Smooth muscle cell (in vitro differentiated cells): Measurements from ENCODE around the gene ATXN1L. TPM values are rescaled to one million over a fixed set of nuclear protein-coding genes. Genes with fewer than 3 reads are reported as not detected.

Source experiments
- DNase-seq: peaks from one replicate; lab custom pipeline; 2025; ENCODE audit not compliant: unreplicated experiment; lab: John Stamatoyannopoulos, UW
- H2AFZ ChIP-seq: fragments of 200-600 bp; sonication (generic); 2 replicates; pipeline ENCODE4 v1.6.0; 2016; ENCODE audit warnings: antibody characterized with exemption, low read depth, mild to moderate bottlenecking
- H3F3A ChIP-seq: fragments of 200-600 bp; sonication (generic); 2 replicates; pipeline ENCODE4 v1.6.0; 2017; ENCODE audit warnings: antibody characterized with exemption, low read depth
- H3K27ac ChIP-seq: fragments of 200-600 bp; sonication (generic); 2 replicates; pipeline ENCODE4 v1.5.1; 2016; ENCODE audit warnings: low read depth, mild to moderate bottlenecking
- H3K27me3 ChIP-seq: fragments of 200-600 bp; sonication (generic); 2 replicates; pipeline ENCODE4 v1.6.1; 2016; ENCODE audit warnings: low read depth, mild to moderate bottlenecking
- H3K36me3 ChIP-seq: fragments of 200-600 bp; sonication (generic); 2 replicates; pipeline ENCODE4 v1.5.1; 2016; ENCODE audit warnings: low read depth
- H3K4me1 ChIP-seq: fragments of 200-600 bp; sonication (generic); 2 replicates; pipeline ENCODE4 v1.5.1; 2016; ENCODE audit warnings: low read depth
- H3K4me2 ChIP-seq: fragments of 200-600 bp; sonication (generic); 2 replicates; pipeline ENCODE4 v1.6.0; 2016; ENCODE audit warnings: mild to moderate bottlenecking
- H3K4me3 ChIP-seq: fragments of 200-600 bp; sonication (generic); 2 replicates; pipeline ENCODE4 v1.5.1; 2016; ENCODE audit warnings: mild to moderate bottlenecking
- H3K79me2 ChIP-seq: fragments of 200-600 bp; sonication (generic); 2 replicates; pipeline ENCODE4 v1.6.0; 2016; ENCODE audit warnings: low read depth, mild to moderate bottlenecking
- H3K9ac ChIP-seq: fragments of 200-600 bp; sonication (generic); 2 replicates; pipeline ENCODE4 v1.6.0; 2016; ENCODE audit warnings: low read depth
- H3K9me3 ChIP-seq: fragments of 200-600 bp; sonication (generic); replicated peaks from 2 replicates; pipeline ENCODE4 v1.5.1; 2016; ENCODE audit warnings: low read depth
- H4K20me1 ChIP-seq: fragments of 200-600 bp; sonication (generic); 2 replicates; pipeline ENCODE4 v1.6.0; 2016; ENCODE audit warnings: low read depth
- CTCF ChIP-seq: fragments of 200-600 bp; sonication (generic); IDR thresholded peaks from 2 replicates; pipeline ENCODE4 v1.5.1; 2017; ENCODE audit warnings: borderline replicate concordance, mild to moderate bottlenecking, antibody characterized with exemption; ENCODE audit not compliant: insufficient read depth, poor library complexity, severe bottlenecking
- WGBS: methylation state at CpG from one replicate; pipeline ENCODE4 v1.1.7; 2016; ENCODE audit warnings: low lambda C conversion rate; 5-methylcytosine and 5-hydroxymethylcytosine counted together
- polyA plus RNA-seq: library from polyadenylated mRNA; unstranded; fragments of >200 nt; fragmentation: Nextera tagmentation; extraction: Ambion mirVana; gene quantifications from 2 replicates; pipeline ENCODE4 v1.2.1, GENCODE V29; 2016
- total RNA-seq: library from RNA; depleted of rRNA; stranded (reverse); fragments of >200 nt; gene quantifications from 2 replicates; pipeline ENCODE4 v1.2.3, GENCODE V29; 2014

The ATXN1L gene
- total and polyA plus RNA-seq, 2 experiments from 2014 or later: 7.4 to 14.8 TPM

GRCh38 chr16:71837150-71837549 is 8.6 kb upstream of the ATXN1L start:
- Histone ChIP-seq H3K27me3 (no peaks in the 10 kb centered on the region), H3K27ac (no peak overlapping the region), H3K4me1 (no peaks in the 10 kb centered on the region), H3K79me2 (no peaks in the 10 kb centered on the region), H4K20me1 (no peaks in the 10 kb centered on the region), H3F3A (no peaks in the 10 kb centered on the region), H3K9me3 (no peaks in the 10 kb centered on the region), H3K36me3 (no peaks in the 10 kb centered on the region), H3K4me2 (no peak overlapping the region), H3K9ac (no peak overlapping the region), H3K4me3 (no peak overlapping the region), H2AFZ (no peak overlapping the region)
- no peak for TF ChIP-seq CTCF
- DNase-seq: no peak
- WGBS: 90% methylated on average over 3 of the region's 3 CpGs

- H3K4me3 ChIP-seq: no peak overlapping the region
- TF ChIP-seq CTCF: no peak
- no peak overlapping the region for H3K27ac ChIP-seq
- H3K79me2 ChIP-seq: no peaks in the 10 kb centered on the region
- no peak overlapping the region for H3K4me2 ChIP-seq
- no peaks in the 10 kb centered on the region for H3F3A ChIP-seq
- no peak overlapping the region for H2AFZ ChIP-seq
- whole genome bisulfite sequencing: 61% methylated on average over 7 of the region's 7 CpGs
- no peak overlapping the region for H3K9ac ChIP-seq
- no peaks in the 10 kb centered on the region for H3K27me3 ChIP-seq
- no peaks in the 10 kb centered on the region for H3K36me3 ChIP-seq
- no peaks in the 10 kb centered on the region for H4K20me1 ChIP-seq
- no peak for DNase-seq
- H3K4me1 ChIP-seq: no peaks in the 10 kb centered on the region
- no peaks in the 10 kb centered on the region for H3K9me3 ChIP-seq
These were observed 5.7 kb upstream of the ATXN1L start for GRCh38 chr16:71840052-71840451.

- no peaks in the 10 kb centered on the region for H3K27me3 ChIP-seq
- H3K4me3 ChIP-seq: no peak overlapping the region
- H2AFZ ChIP-seq: no peak overlapping the region
- peaks cover 5% of the 10 kb centered on the region for H3K36me3 ChIP-seq
- TF ChIP-seq CTCF: no peak
- no peak overlapping the region for H3K9ac ChIP-seq
- H3K4me1 ChIP-seq: peaks cover 7% of the 10 kb centered on the region
- peaks cover 28% of the 10 kb centered on the region for H3K79me2 ChIP-seq
- peaks cover 10% of the 10 kb centered on the region for H4K20me1 ChIP-seq
- DNase-seq: no peak
- H3K9me3 ChIP-seq: no peaks in the 10 kb centered on the region
- no peaks in the 10 kb centered on the region for H3F3A ChIP-seq
- 94% methylated on average over 2 of the region's 2 CpGs for WGBS
- no peak overlapping the region for H3K4me2 ChIP-seq
- no peak overlapping the region for H3K27ac ChIP-seq
These were observed 2.2 kb upstream of the ATXN1L start for GRCh38 chr16:71843572-71843971.

- H3K4me1 ChIP-seq: peaks cover 7% of the 10 kb centered on the region
- WGBS: 3% methylated on average over 20 of the region's 20 CpGs
- peaks cover 5% of the 10 kb centered on the region for H3K36me3 ChIP-seq
- H3K4me3 ChIP-seq: peak overlapping the region; percentile 100
- TF ChIP-seq CTCF: no peak
- H3K9me3 ChIP-seq: no peaks in the 10 kb centered on the region
- H2AFZ ChIP-seq: peak overlapping the region; percentile 73
- peak overlapping the region; percentile 65 for H3K27ac ChIP-seq
- H4K20me1 ChIP-seq: peaks cover 10% of the 10 kb centered on the region
- DNase-seq: no peak
- peak overlapping the region; percentile 99 for H3K4me2 ChIP-seq
- H3K27me3 ChIP-seq: no peaks in the 10 kb centered on the region
- H3K9ac ChIP-seq: peak overlapping the region; percentile 98
- H3F3A ChIP-seq: no peaks in the 10 kb centered on the region
- peaks cover 28% of the 10 kb centered on the region for H3K79me2 ChIP-seq
These were observed 655 bp downstream of the ATXN1L start for GRCh38 chr16:71846431-71846830.
